D721Med (cell line): Measurements from ENCODE around the gene NARF.

Experiments used
- DNase-seq: peaks from one replicate; pipeline ENCODE4 v3.0.0; 2011; ENCODE audit warnings: low spot score; ENCODE audit not compliant: insufficient read length
- FAIRE-seq: peaks from 2 replicates; lab custom pipeline; 2011; peaks lifted over from hg19 to GRCh38; lab: Jason Lieb, UNC
- TF ChIP-seq, protein P1 (sequence below): IDR thresholded peaks from 2 replicates; pipeline ENCODE4 v1.5.1; 2012; ENCODE audit warnings: mild to moderate bottlenecking, control low read depth; ENCODE audit not compliant: insufficient read depth; ENCODE audit errors: missing control alignments

The NARF gene

DNA sequence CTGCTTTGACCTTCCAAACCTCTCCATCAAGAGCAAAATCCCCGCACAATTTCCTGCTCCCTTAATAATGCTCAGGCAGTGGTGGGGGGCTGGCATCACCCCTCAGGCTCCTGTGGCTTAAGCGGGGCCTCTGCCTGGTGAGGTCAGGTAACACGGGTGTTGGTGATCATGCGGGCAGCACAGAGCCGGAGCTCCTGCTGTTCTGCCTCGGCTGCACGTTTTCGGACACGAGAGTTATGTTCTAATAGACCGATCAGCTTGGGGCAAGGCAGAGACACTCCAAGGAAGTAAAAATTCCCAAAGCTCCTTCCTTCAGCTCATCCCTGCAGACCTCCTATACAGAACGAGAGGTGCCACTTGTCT lies 6.0 kb downstream of the NARF start:
- DNase-seq: no peak
- TF ChIP-seq, protein P1, sequence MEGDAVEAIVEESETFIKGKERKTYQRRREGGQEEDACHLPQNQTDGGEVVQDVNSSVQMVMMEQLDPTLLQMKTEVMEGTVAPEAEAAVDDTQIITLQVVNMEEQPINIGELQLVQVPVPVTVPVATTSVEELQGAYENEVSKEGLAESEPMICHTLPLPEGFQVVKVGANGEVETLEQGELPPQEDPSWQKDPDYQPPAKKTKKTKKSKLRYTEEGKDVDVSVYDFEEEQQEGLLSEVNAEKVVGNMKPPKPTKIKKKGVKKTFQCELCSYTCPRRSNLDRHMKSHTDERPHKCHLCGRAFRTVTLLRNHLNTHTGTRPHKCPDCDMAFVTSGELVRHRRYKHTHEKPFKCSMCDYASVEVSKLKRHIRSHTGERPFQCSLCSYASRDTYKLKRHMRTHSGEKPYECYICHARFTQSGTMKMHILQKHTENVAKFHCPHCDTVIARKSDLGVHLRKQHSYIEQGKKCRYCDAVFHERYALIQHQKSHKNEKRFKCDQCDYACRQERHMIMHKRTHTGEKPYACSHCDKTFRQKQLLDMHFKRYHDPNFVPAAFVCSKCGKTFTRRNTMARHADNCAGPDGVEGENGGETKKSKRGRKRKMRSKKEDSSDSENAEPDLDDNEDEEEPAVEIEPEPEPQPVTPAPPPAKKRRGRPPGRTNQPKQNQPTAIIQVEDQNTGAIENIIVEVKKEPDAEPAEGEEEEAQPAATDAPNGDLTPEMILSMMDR: no peak
- no peak for FAIRE-seq

DNA sequence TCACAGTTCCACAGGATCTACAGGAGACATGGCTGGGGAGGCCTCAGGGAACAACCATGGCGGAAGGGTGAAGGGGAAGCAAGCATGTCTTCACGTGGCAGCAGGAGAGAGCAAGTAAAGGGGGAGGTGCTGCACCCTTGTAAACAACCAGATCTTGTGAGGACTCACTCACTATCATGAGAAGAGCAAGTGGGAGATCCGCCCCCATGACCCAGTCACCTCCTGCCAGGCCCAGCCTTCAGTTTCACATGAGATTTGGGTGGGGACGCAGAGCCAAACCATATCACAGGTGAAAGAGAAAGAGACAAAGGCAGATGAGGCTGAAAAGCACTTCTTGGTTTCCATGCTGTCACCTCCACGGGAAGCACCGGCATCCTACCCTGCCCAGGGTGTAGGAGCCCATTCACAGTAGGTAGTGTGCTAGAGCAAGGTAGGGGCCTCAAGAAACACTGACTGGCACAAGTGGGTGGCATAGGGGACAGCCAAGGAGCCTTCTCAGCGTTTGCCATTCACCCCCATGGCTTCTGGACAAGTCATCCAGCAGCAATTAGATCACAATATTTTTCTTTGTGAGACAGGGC lies 6.6 kb downstream of the NARF start:
- TF ChIP-seq, protein P1: no peak
- no peak for FAIRE-seq
- DNase-seq: no peak

DNA sequence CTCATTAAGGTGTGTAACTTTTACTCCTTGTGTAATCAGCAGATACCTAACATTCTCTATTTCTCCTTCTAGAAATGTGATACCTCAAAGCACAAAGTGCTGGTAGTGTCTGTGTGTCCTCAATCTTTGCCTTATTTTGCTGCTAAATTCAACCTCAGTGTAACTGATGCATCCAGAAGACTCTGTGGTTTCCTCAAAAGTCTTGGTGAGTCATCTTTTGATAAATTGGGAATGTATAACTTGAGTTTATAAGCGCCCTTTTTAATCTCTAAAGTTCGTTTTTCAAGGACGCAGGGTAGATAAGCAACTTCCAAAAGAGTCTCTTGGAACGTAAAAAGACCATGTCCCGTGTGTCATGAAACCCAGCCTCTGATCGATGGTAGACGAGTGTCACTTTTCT lies 10.2 kb downstream of the NARF start:
- FAIRE-seq (no peak), DNase-seq (no peak)
- TF ChIP-seq, protein P1: no peak

DNA sequence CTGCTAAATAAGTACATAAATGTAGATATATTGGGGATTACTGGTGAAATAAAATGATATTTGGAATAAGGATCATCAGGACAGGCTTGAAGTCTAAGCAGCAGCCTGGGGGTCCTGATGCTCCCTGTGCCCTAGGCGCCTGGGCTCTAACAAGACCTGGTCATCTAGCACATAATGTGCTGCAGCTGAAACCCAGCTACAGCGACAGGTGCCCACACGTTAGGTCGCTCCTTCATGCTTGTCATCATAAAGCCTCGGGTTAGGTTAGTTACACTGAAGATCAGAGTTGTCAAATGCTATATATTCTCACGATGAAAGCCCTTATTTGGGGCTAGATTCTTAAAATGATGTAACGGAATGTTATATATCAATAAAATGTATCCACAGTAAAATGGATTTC lies 11.5 kb downstream of the NARF start:
- DNase-seq (no peak), FAIRE-seq (no peak)
- TF ChIP-seq, protein P1: no peak

DNA sequence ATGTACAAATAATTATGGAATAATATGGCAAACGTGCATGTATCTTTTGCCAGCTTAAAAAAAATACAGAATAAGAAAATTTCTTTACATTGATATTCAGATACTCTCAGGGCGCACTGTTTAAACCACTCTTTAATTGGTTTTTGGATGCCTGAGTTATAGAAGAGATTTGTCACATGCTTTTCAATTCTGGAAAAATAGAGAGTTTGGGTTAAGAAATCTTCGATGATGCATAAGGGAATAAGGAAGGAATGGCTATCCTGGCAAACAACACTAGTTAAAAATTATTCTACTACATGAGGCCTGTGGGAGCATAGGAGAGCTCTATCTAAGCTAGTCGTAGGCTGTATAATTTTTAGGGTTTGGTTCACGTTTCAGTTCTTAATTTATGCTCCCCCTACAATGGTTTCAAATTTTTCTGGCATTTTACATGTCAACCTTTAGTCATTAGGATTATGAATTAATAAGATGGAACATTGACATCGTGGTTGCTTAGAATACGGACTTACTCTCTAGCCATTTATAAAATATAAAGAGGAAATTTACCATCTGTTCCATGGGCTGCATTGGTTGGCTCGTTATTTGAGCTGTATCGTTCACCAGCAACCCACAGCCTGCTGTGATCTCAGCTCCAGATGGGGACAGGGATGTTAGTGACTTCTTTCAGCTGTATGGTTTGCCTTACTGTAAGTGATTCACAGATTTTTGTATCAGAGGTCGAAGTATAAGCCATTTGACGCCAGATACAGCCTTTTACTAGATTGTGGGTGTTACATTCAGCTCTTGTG lies 15.9 kb downstream of the NARF start:
- TF ChIP-seq, protein P1: no peak
- DNase-seq (no peak), FAIRE-seq (no peak)

DNA sequence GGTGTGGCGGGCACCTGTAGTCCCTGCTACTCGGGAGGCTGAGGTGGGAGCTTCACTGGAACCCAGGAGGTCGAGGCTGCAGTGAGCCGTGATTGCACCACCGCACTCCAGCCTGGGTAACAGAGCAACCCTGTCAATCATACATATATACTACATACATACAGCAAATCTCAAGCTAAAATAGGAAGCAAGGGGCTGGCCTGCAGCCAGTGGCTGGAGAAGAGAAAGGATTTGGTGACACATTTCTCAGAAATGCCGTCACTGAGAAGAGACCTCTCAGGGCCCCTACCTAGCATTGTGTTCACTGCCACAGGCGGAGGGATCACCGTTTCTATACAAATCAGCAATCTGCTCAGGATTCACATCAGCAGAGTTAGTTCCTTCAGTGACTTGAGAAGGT lies 16.9 kb downstream of the NARF start:
- FAIRE-seq (no peak), DNase-seq (no peak)

More for the DNA sequence above, 16.9 kb downstream of the NARF start:
- TF ChIP-seq, protein P1: no peak
